Vagina (tissue), 2 donors: ENCODE measurements around the gene GALNT17. TPM values are rescaled to one million over a fixed set of nuclear protein-coding genes. Genes with fewer than 3 reads are reported as not detected.
A peak's percentile ranks its signal among the peaks of the same experiment; 100 is the strongest.

Experiments used
- DNase-seq, 2 donors: peaks; one replicate each; pipeline ENCODE4 v3.0.0-alpha.2; 2017; ENCODE audit errors: extremely low spot score in 2 of 2
- H3K27ac ChIP-seq: fragments of 200-600 bp; sonication (generic); one replicate; pipeline ENCODE4 v1.5.1; 2019
- H3K27me3 ChIP-seq: fragments of 200-600 bp; sonication (generic); one replicate; pipeline ENCODE4 v1.5.1; 2019
- H3K36me3 ChIP-seq, 2 donors: fragments of 200-600 bp; sonication (generic); one replicate each; pipeline ENCODE4 v1.5.1; 2017 to 2019
- H3K4me1 ChIP-seq: fragments of 200-600 bp; sonication (generic); one replicate; pipeline ENCODE4 v1.5.1; 2019
- H3K4me3 ChIP-seq, 2 donors: fragments of 200-600 bp; sonication (generic); 1 replicate in 1 of 2; 2 replicates in 1 of 2; pipeline ENCODE4 v1.5.1; 2016 to 2019
- H3K9me3 ChIP-seq: fragments of 200-600 bp; sonication (generic); one replicate; pipeline ENCODE4 v1.5.1; 2019
- CTCF ChIP-seq, 3 experiments: fragments of 450-650 bp in 2 of 3; fragments of 200-600 bp in 1 of 3; sonication (generic) in 1 of 3; IDR thresholded peaks; one replicate each; pipeline ENCODE4 v1.5.1; 2017 to 2019; ENCODE audit warnings: antibody characterized with exemption in 3 of 3, mild to moderate bottlenecking in 2 of 3, moderate library complexity in 2 of 3
- POLR2A ChIP-seq, 2 donors: fragments of 450-650 bp; IDR thresholded peaks; one replicate each; pipeline ENCODE4 v1.6.1; 2017; ENCODE audit warnings: antibody characterized with exemption in 2 of 2, mild to moderate bottlenecking in 2 of 2, moderate library complexity in 2 of 2
- POLR2AphosphoS5 ChIP-seq, 2 donors: sonication (generic); formaldehyde crosslinking; IDR thresholded peaks; one replicate each; pipeline ENCODE4 v1.9.0; 2017; ENCODE audit warnings: antibody characterized with exemption in 2 of 2, mild to moderate bottlenecking in 2 of 2, low read depth in 1 of 2; ENCODE audit not compliant: insufficient read depth in 1 of 2
- intact Hi-C: fragments of 100-400 bp; cut with DNase I; formaldehyde crosslinking; loops from one replicate; pipeline ENCODE4 v1.15.1; 2023
- total RNA-seq: library from RNA; depleted of rRNA; stranded (reverse); fragments of >200 nt; gene quantifications from one replicate; pipeline ENCODE4 v1.2.3, GENCODE V29; 2016

Gene GALNT17
- total RNA-seq, 1 donor from 2014 or later, result 3.9 TPM

GRCh38 chr7:71364551-71364950, 232.6 kb downstream of the GALNT17 start:
- intact Hi-C loops, result no loop called here
- H3K27me3 ChIP-seq, result no peaks in the 10 kb centered on the region
- H3K9me3 ChIP-seq, result no peaks in the 10 kb centered on the region
- H3K36me3 ChIP-seq, result no peaks in the 10 kb centered on the region
- no peak overlapping the region for H3K27ac ChIP-seq
- TF ChIP-seq POLR2AphosphoS5 (IDR thresholded peaks at IDR 0.05; ENCODE audit: insufficient read depth in 1 of 2, low read depth in 1 of 2), result no peak
- no peak for DNase-seq
- no peak overlapping the region for H3K4me3 ChIP-seq
- no peaks in the 10 kb centered on the region for H3K4me1 ChIP-seq

- no peak overlapping the region for H3K4me3 ChIP-seq
- no peaks in the 10 kb centered on the region for H3K36me3 ChIP-seq
- no peak for DNase-seq
- H3K27me3 ChIP-seq, result no peaks in the 10 kb centered on the region
- H3K27ac ChIP-seq, result no peak overlapping the region
- intact Hi-C loops, result no loop called here
- H3K9me3 ChIP-seq, result no peaks in the 10 kb centered on the region
- no peaks in the 10 kb centered on the region for H3K4me1 ChIP-seq
- TF ChIP-seq POLR2A (IDR thresholded peaks at IDR 0.05) (no peak), POLR2AphosphoS5 (IDR thresholded peaks at IDR 0.05; ENCODE audit: insufficient read depth in 1 of 2, low read depth in 1 of 2) (no peak), CTCF (IDR thresholded peaks at IDR 0.05) (no peak)
These were observed 241.0 kb downstream of the GALNT17 start for GRCh38 chr7:71372991-71373390.

DNA sequence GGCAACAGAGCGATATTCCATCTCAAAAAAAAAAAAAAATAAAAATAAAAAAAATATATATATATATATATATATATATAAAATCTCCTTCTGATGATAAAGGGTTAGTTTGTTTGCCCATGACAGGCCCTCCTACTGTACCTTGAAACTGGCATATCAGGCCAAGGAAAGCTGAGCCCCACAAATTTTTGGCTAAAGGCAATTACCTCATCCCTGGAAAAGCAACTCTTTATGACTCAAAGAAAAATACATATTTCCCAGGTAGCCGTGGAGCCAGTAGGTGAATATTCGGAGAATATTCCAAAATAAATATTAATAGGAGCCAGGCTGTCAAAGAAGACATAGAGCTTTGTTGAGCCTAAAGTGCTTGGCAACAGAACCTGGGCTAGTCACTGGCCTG, 245.1 kb downstream of the GALNT17 start:
- Histone ChIP-seq H3K36me3 (no peaks in the 10 kb centered on the region), H3K4me3 (no peak overlapping the region), H3K9me3 (no peaks in the 10 kb centered on the region), H3K27me3 (no peaks in the 10 kb centered on the region), H3K4me1 (no peaks in the 10 kb centered on the region), H3K27ac (no peak overlapping the region)
- intact Hi-C loops, result no loop called here
- no peak for TF ChIP-seq POLR2A (IDR thresholded peaks at IDR 0.05)
- TF ChIP-seq CTCF (IDR thresholded peaks at IDR 0.05), result no peak
- TF ChIP-seq POLR2AphosphoS5 (IDR thresholded peaks at IDR 0.05; ENCODE audit: insufficient read depth in 1 of 2, low read depth in 1 of 2), result no peak
- DNase-seq, result no peak

DNA sequence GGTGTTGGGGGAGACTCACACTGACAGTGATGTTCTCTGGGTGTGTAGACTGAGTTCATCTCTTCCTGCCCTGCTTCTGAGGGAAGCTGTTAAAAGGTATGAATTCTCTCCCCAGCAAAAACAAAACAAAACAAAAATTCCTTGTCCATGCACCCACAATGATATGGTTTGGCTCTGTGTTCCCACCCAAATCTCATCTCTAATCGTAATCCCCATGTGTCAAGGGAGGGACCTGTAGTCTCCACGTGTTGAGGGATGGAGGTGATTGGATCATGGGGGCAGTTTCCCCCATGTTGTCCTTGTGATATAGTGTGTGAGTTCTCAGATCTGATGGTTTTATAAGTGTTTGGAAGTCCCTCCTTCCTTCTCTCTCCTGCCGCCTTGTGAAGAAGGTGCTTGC, 245.5 kb downstream of the GALNT17 start:
- intact Hi-C loops, result no loop called here
- DNase-seq, result peak; percentile 32 to 40
- Histone ChIP-seq H3K4me1 (no peaks in the 10 kb centered on the region), H3K27me3 (no peaks in the 10 kb centered on the region), H3K4me3 (no peak overlapping the region), H3K27ac (no peak overlapping the region), H3K9me3 (no peaks in the 10 kb centered on the region), H3K36me3 (no peaks in the 10 kb centered on the region)
- TF ChIP-seq CTCF (IDR thresholded peaks at IDR 0.05), result no peak

DNA sequence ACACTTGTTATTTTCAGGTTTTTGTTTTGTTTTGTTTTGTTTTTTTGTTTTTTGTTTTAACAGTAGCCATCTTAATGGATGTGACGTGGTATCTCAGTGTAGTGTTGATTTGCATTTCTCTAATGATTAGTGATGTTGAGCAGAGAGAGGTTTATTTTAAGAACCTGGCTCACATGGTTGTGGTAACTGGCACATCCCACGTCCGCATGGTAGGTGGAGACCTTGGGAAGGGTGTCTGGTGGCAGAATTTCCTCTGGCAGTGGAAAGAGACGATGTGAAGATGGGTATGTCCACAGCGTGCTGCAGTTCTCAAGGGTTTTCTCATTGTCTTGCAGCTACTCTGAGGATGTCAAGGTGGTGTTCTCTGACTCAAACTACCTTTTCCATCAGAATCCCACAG, 252.2 kb downstream of the GALNT17 start:
- H3K27me3 ChIP-seq, result no peaks in the 10 kb centered on the region
- TF ChIP-seq POLR2AphosphoS5 (IDR thresholded peaks at IDR 0.05; ENCODE audit: insufficient read depth in 1 of 2, low read depth in 1 of 2), result no peak
- TF ChIP-seq POLR2A (IDR thresholded peaks at IDR 0.05), result no peak
- no peak for TF ChIP-seq CTCF (IDR thresholded peaks at IDR 0.05)
- H3K4me3 ChIP-seq, result no peak overlapping the region
- H3K27ac ChIP-seq, result no peak overlapping the region
- no peaks in the 10 kb centered on the region for H3K4me1 ChIP-seq
- no peaks in the 10 kb centered on the region for H3K36me3 ChIP-seq
- intact Hi-C loops, result no loop called here
- no peaks in the 10 kb centered on the region for H3K9me3 ChIP-seq
- DNase-seq, result no peak

DNA sequence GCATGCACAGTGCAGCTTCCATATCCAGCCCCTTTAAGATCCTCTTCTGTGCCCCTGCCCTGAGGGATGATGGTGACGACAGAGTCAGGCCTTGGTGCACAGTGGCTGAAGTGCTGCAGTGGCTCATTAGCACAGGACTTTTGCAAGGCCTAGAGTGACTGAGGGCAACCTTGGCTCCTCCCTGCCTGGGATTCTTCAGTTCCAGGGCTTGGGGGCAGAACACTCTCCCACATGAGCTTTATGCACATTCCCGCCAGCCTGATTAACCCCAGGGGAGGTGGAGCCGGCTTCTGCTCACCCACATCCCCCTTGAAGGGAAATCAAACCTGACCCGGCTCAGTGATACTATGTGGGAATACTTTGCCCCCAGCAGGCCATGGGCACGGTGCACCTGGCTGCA, 253.4 kb downstream of the GALNT17 start:
- Histone ChIP-seq H3K4me1 (no peaks in the 10 kb centered on the region), H3K27ac (no peak overlapping the region), H3K36me3 (no peaks in the 10 kb centered on the region), H3K9me3 (no peaks in the 10 kb centered on the region), H3K27me3 (no peaks in the 10 kb centered on the region), H3K4me3 (no peak overlapping the region)
- no peak for DNase-seq
- TF ChIP-seq CTCF (IDR thresholded peaks at IDR 0.05) (no peak), POLR2AphosphoS5 (IDR thresholded peaks at IDR 0.05; ENCODE audit: insufficient read depth in 1 of 2, low read depth in 1 of 2) (no peak), POLR2A (IDR thresholded peaks at IDR 0.05) (no peak)
- intact Hi-C loops, result no loop called here
